Adrenal gland (tissue), 12 donors: Measurements from ENCODE around the gene CD34. TPM values are rescaled to one million over a fixed set of nuclear protein-coding genes. Genes with fewer than 3 reads are reported as not detected.
A peak's percentile ranks its signal among the peaks of the same experiment; 100 is the strongest.

ENCODE experiments used
- DNase-seq, 7 donors: peaks; one replicate each; pipeline ENCODE4 v3.0.0-alpha.2; 2019 to 2020
- H3K27ac ChIP-seq, 5 donors: fragments of 200-600 bp; sonication (generic) in 4 of 5; 1 replicate in 3 of 5; 2 replicates in 2 of 5; pipeline versions ENCODE4 v1.5.1 to v1.8.0; 2016 to 2020; ENCODE audit warnings: mild to moderate bottlenecking in 1 of 5
- H3K27me3 ChIP-seq: fragments of 200-600 bp; 2 replicates; pipeline ENCODE4 v1.8.0; 2021
- H3K36me3 ChIP-seq, 2 donors: fragments of 200-600 bp; replicated peaks in 1 of 2; 1 replicate in 1 of 2; 2 replicates in 1 of 2; pipeline versions ENCODE4 v1.5.1 to v1.8.0; 2018 to 2022
- H3K4me1 ChIP-seq, 2 donors: fragments of 200-600 bp; replicated peaks in 1 of 2; 1 replicate in 1 of 2; 2 replicates in 1 of 2; pipeline versions ENCODE4 v1.5.1 to v1.8.0; 2018 to 2021
- H3K4me3 ChIP-seq, 4 donors: fragments of 200-600 bp; sonication (generic) in 3 of 4; one replicate each; pipeline ENCODE4 v1.5.1; 2016 to 2018
- H3K9me3 ChIP-seq, 3 donors: fragments of 200-600 bp; sonication (generic) in 1 of 3; replicated peaks in 1 of 3; 1 replicate in 2 of 3; 2 replicates in 1 of 3; pipeline versions ENCODE4 v1.5.1 to v1.8.0; 2016 to 2021
- CTCF ChIP-seq, 6 experiments: fragments of 450-650 bp in 4 of 6; fragments of 200-600 bp in 2 of 6; sonication (generic) in 1 of 6; IDR thresholded peaks; 1 replicate in 5 of 6; 2 replicates in 1 of 6; pipeline versions ENCODE4 v1.5.1 to v1.8.0; 2016 to 2021; ENCODE audit warnings: antibody characterized with exemption in 6 of 6, mild to moderate bottlenecking in 2 of 6, moderate library complexity in 1 of 6
- POLR2A ChIP-seq, 2 donors: fragments of 450-650 bp; IDR thresholded peaks; one replicate each; pipeline ENCODE4 v1.6.1; 2017; ENCODE audit warnings: antibody characterized with exemption in 2 of 2, mild to moderate bottlenecking in 2 of 2, moderate library complexity in 1 of 2
- WGBS, 4 donors: extraction: QIAGEN DNeasy Blood & Tissue Kit in 2 of 4; methylation state at CpG; one replicate each; pipeline versions ENCODE4 v1.1.5 to v1.1.7; 2013 to 2017; 5-methylcytosine and 5-hydroxymethylcytosine counted together
- intact Hi-C, 2 donors: fragments of 100-400 bp; cut with DNase I; formaldehyde crosslinking; loops; one replicate each; pipeline versions ENCODE4 v1.14.1 to v1.15.0; 2022 to 2023
- polyA plus RNA-seq, 3 donors: library from polyadenylated mRNA; stranded (reverse); fragments of 200-250 nt in 2 of 3; fragments of 350-450 nt in 1 of 3; fragmentation: Illumina TruSeq in 1 of 3; extraction: RNeasy Lipid Tissue Mini Kit (QIAGEN cat#74804) in 1 of 3; gene quantifications; one replicate each; pipeline ENCODE4 v1.2.3, GENCODE V29; 2013 to 2014
- total RNA-seq, 9 donors: library from RNA; depleted of rRNA in 4 of 9; stranded (reverse); fragments of >200 nt in 4 of 9; fragments of 120-200 nt in 1 of 9; fragmentation: NEBNext Ultra II Directional in 1 of 9; extraction: Animal tissue kit (Norgen Biotek cat#: 25700) in 1 of 9; gene quantifications; one replicate each; pipeline versions ENCODE4 v1.1.0 to v1.2.4, GENCODE V29; 2013 to 2023
- donor health status: healthy with polysubstance abuse.
- donor health status: Bipolar disorder and iron deficiency.
- donor health status: DM: yes; HTN: yes; CAD: no.
- donor health status: DM: no; HTN: no; CAD: no.
- donor health status: DM: no; HTN: no; CAD: no.
- donor health status: DM: yes; HTN: yes; CAD: no.

CD34 gene
- total and polyA plus RNA-seq, 12 donors: 9.0 to 48.6 (median 28.1) TPM

GRCh38 chr1:207867136-207868109 is 43.5 kb downstream of the CD34 start:
- Histone ChIP-seq H3K27me3 (no peaks in the 10 kb centered on the region), H3K9me3 (no peaks in the 10 kb centered on the region), H3K4me3 (peak overlapping the region in 3 of 4 donors; percentile 66 to 94 (median 74)), H3K36me3 (no peaks in the 10 kb centered on the region), H3K4me1 (peaks cover 36 to 67% of the 10 kb centered on the region in 2 donors), H3K27ac (peak overlapping the region; percentile 34 to 97 (median 95))
- intact Hi-C loops: loop anchor here in 1 of 2 donors (2.0 kb wide), 1 partner anchor 39 kb away; no protein-coding TSS in a partner anchor
- WGBS, 4 donors: 24 to 40% (median 37%) methylated on average over 9 to 19 of the region's 19 CpGs
- TF ChIP-seq POLR2A (IDR thresholded peaks at IDR 0.05): peak; percentile 58 to 79
- no peak for TF ChIP-seq CTCF (IDR thresholded peaks at IDR 0.05)
- DNase-seq: peak; percentile 59 to 93 (median 81)

GRCh38 chr1:207866471-207867135 is 44.3 kb downstream of the CD34 start:
- peak overlapping the region; percentile 34 to 97 (median 95) for H3K27ac ChIP-seq
- TF ChIP-seq POLR2A (IDR thresholded peaks at IDR 0.05): no peak
- TF ChIP-seq CTCF (IDR thresholded peaks at IDR 0.05): no peak
- H3K27me3 ChIP-seq: no peaks in the 10 kb centered on the region
- 25 to 42% (median 37%) methylated on average over 9 of the region's 9 CpGs for whole genome bisulfite sequencing, 4 donors
- H3K9me3 ChIP-seq: no peaks in the 10 kb centered on the region
- peak overlapping the region in 1 of 4 donors; percentile 94 for H3K4me3 ChIP-seq
- H3K4me1 ChIP-seq: peaks cover 34 to 72% of the 10 kb centered on the region in 2 donors
- DNase-seq: peak; percentile 69 to 95 (median 89)
- no peaks in the 10 kb centered on the region for H3K36me3 ChIP-seq
- intact Hi-C loops: no loop called here

- intact Hi-C loops: loop anchor here in 1 of 2 donors (2.0 kb wide), 1 partner anchor 37 kb away; no protein-coding TSS in a partner anchor
- H3K4me1 ChIP-seq: peaks cover 29 to 71% of the 10 kb centered on the region in 2 donors
- 47 to 60% (median 52%) methylated on average over 8 of the region's 8 CpGs for WGBS, 4 donors
These were observed 46.9 kb downstream of the CD34 start for GRCh38 chr1:207863893-207864535.

More at GRCh38 chr1:207863893-207864535, 46.9 kb downstream of the CD34 start:
- peak in 2 of 7 donors; percentile 30 to 58 for DNase-seq
- H3K4me3 ChIP-seq: no peak overlapping the region
- H3K27me3 ChIP-seq: no peaks in the 10 kb centered on the region
- no peak for TF ChIP-seq POLR2A (IDR thresholded peaks at IDR 0.05)
- no peak for TF ChIP-seq CTCF (IDR thresholded peaks at IDR 0.05)
- H3K9me3 ChIP-seq: no peaks in the 10 kb centered on the region
- H3K27ac ChIP-seq: peak overlapping the region in 3 of 5 donors; percentile 28 to 45 (median 41)
- H3K36me3 ChIP-seq: no peaks in the 10 kb centered on the region
